Heart left ventricle (tissue), 16 donors: ENCODE results near the gene ALDH3B1. TPM values are rescaled to one million over a fixed set of nuclear protein-coding genes. Genes with fewer than 3 reads are reported as not detected.

ENCODE experiments used
- ATAC-seq, 4 donors: fragments of 200-7000 bp; cut with Tn5 transposase; one replicate each; pipeline ENCODE4 v1.9.1; 2020 to 2022; ENCODE audit warnings: moderate library complexity in 4 of 4, mild to moderate bottlenecking in 3 of 4, moderate number of reproducible peaks in 1 of 4
- DNase-seq, 5 donors: peaks; one replicate each; pipeline ENCODE4 v3.0.0-alpha.2; 2020
- H3K27ac ChIP-seq, 12 donors: fragments of 200-600 bp; sonication (generic) in 4 of 12; one replicate each; pipeline versions ENCODE4 v1.5.0 to v1.8.0; 2016 to 2022; ENCODE audit warnings: mild to moderate bottlenecking in 2 of 12
- H3K27me3 ChIP-seq, 9 donors: fragments of 200-600 bp; sonication (generic) in 2 of 9; one replicate each; pipeline versions ENCODE4 v1.5.1 to v1.8.0; 2016 to 2022; ENCODE audit warnings: mild to moderate bottlenecking in 3 of 9
- H3K36me3 ChIP-seq, 9 donors: fragments of 200-600 bp; sonication (generic) in 2 of 9; one replicate each; pipeline versions ENCODE4 v1.5.0 to v1.8.0; 2018 to 2022; ENCODE audit warnings: mild to moderate bottlenecking in 2 of 9
- H3K4me1 ChIP-seq, 12 donors: fragments of 200-600 bp; sonication (generic) in 4 of 12; one replicate each; pipeline versions ENCODE4 v1.5.0 to v1.8.0; 2016 to 2022; ENCODE audit warnings: mild to moderate bottlenecking in 3 of 12
- H3K4me3 ChIP-seq, 12 donors: fragments of 200-600 bp; sonication (generic) in 4 of 12; one replicate each; pipeline versions ENCODE4 v1.5.0 to v1.8.0; 2017 to 2022; ENCODE audit warnings: mild to moderate bottlenecking in 9 of 12, moderate library complexity in 4 of 12
- H3K9me3 ChIP-seq, 12 donors: fragments of 200-600 bp; sonication (generic) in 4 of 12; one replicate each; pipeline versions ENCODE4 v1.5.0 to v1.8.0; 2016 to 2022; ENCODE audit warnings: mild to moderate bottlenecking in 1 of 12
- POLR2A ChIP-seq, 2 donors: fragments of 450-650 bp; IDR thresholded peaks; one replicate each; pipeline ENCODE4 v1.6.1; 2017; ENCODE audit warnings: antibody characterized with exemption in 2 of 2, mild to moderate bottlenecking in 2 of 2, moderate library complexity in 2 of 2
- WGBS, 4 donors: extraction: QIAGEN DNeasy Blood & Tissue Kit in 2 of 4; methylation state at CpG; one replicate each; pipeline versions ENCODE4 v1.1.5 to v1.1.7; 2013 to 2018; 5-methylcytosine and 5-hydroxymethylcytosine counted together
- intact Hi-C, 10 donors: fragments of 100-400 bp; cut with DNase I; formaldehyde crosslinking; loops; one replicate each; pipeline versions ENCODE4 v1.11.1 to v1.14.2; 2022
- polyA plus RNA-seq, 2 donors: library from polyadenylated mRNA; stranded (reverse); fragments of 200-250 nt; gene quantifications; one replicate each; pipeline ENCODE4 v1.2.3, GENCODE V29; 2013
- total RNA-seq, 9 donors: library from RNA; depleted of rRNA in 2 of 9; stranded (reverse); fragments of >200 nt in 2 of 9; fragmentation: NEBNext Ultra II Directional in 3 of 9; extraction: Animal tissue kit (Norgen Biotek cat#: 25700) in 3 of 9; gene quantifications; one replicate each; pipeline versions ENCODE4 v1.1.0 to v1.2.4, GENCODE V29; 2016 to 2023
- TF ChIP-seq, protein P1 (sequence below), 12 donors: fragments of 200-600 bp; sonication (generic) in 4 of 12; IDR thresholded peaks; one replicate each; pipeline versions ENCODE4 v1.5.0 to v1.8.0; 2018 to 2022; ENCODE audit warnings: antibody characterized with exemption in 12 of 12, mild to moderate bottlenecking in 5 of 12
- donor health status: ischemic (EF 13 %, LVEDD 7.1; RV severe dilation, severe dysfunction).
- donor health status: healthy with polysubstance abuse.
- donor health status: DM: no; HTN: yes; CAD: no.
- donor health status: DM: no; HTN: no; CAD: no.
- donor health status: ischemic (EF 25% LVEDD 6.9; RV normal size, moderate dysfunction).
- donor health status: ischemic (EF 25% LVEDD 5.7; RV mildly dilated, moderate dysfunction).
- donor health status: healthy.
- donor health status: DM: yes; HTN: yes; CAD: no.
- donor health status: ischemic (EF 35%, LVEDD 5.7; RV mildly dilated, moderate dysfunction).
- donor health status: nonischemic (EF 11% LVEDD 7.7; RV severe dilation, severe dysfunction).
- donor health status: DM: yes; HTN: yes; CAD: no.
- donor health status: PGD.
- donor health status: ischemic (EF 29% LVEDD 5.4; RV normal size, mild dysfunction).
- donor health status: nonischemic (EF 23%, LVEDD 6.1; RV moderate dilation, normal function).

ALDH3B1 gene
- total and polyA plus RNA-seq, 11 donors: 2.3 to 25.4 (median 4.4) TPM

DNA sequence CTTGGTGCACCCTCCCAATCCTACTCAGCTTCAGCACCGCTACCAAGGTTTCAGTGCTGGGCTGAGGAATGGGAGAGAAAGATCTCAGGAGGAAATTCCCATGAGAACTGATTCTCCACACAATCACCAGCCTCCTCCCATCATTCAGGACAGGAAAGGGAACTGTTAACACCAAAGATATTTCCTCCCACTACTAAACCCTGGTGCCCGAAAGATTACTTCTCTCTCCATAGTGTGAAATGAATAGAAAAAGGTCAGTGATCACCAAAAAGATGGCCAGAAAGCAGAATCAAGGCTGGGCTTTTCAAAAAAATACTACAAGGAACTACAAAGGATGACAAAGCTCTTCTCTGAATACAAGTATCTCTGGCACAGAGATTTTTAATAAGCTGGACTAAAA lies 54.8 kb downstream of the ALDH3B1 start:
- no peak overlapping the region for H3K27ac ChIP-seq
- peak in 1 of 4 donors; percentile 18 for ATAC-seq

DNA sequence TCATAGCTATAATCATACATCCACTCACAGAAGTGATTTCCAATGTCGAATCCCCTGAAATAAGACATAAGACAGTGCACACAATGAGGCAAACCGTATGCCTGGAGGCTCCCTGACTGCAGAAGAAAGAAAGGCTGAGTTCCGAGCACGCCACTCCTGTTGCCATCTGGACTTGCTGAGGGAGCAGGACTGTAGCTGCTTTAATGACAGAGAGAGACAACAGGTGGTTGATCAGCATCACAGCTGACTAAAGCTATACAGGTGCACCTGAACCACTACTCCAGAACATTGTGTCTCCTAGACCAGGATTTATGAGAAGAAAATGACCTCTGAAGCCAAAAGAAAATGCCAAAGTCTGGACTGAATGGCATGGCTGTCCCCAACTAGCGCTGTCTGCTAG lies 55.7 kb downstream of the ALDH3B1 start:
- intact Hi-C loops: loop anchor here in 1 of 10 donors (10.0 kb wide), 1 partner anchor 109 kb away; no protein-coding TSS in a partner anchor
- TF ChIP-seq POLR2A (IDR thresholded peaks at IDR 0.05): no peak
- TF ChIP-seq, protein P1, sequence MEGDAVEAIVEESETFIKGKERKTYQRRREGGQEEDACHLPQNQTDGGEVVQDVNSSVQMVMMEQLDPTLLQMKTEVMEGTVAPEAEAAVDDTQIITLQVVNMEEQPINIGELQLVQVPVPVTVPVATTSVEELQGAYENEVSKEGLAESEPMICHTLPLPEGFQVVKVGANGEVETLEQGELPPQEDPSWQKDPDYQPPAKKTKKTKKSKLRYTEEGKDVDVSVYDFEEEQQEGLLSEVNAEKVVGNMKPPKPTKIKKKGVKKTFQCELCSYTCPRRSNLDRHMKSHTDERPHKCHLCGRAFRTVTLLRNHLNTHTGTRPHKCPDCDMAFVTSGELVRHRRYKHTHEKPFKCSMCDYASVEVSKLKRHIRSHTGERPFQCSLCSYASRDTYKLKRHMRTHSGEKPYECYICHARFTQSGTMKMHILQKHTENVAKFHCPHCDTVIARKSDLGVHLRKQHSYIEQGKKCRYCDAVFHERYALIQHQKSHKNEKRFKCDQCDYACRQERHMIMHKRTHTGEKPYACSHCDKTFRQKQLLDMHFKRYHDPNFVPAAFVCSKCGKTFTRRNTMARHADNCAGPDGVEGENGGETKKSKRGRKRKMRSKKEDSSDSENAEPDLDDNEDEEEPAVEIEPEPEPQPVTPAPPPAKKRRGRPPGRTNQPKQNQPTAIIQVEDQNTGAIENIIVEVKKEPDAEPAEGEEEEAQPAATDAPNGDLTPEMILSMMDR (IDR thresholded peaks at IDR 0.05): no peak
- WGBS, 4 donors: 93 to 96% (median 95%) methylated on average over 5 of the region's 5 CpGs

More for the DNA sequence above, 54.8 kb downstream of the ALDH3B1 start:
- Histone ChIP-seq H3K4me3 (no peak overlapping the region), H3K4me1 (peaks cover 0 to 14% (median 0%) of the 10 kb centered on the region in 12 donors), H3K27me3 (no peaks in the 10 kb centered on the region), H3K36me3 (peaks cover 0 to 95% (median 72%) of the 10 kb centered on the region in 9 donors), H3K9me3 (no peaks in the 10 kb centered on the region)
- DNase-seq: no peak
- TF ChIP-seq, protein P1 (IDR thresholded peaks at IDR 0.05): no peak
- TF ChIP-seq POLR2A (IDR thresholded peaks at IDR 0.05): no peak
- WGBS, 4 donors: 66 to 78% (median 71%) methylated on average over 2 of the region's 2 CpGs
- intact Hi-C loops: loop anchor here in 1 of 10 donors (10.0 kb wide), 1 partner anchor 110 kb away; no protein-coding TSS in a partner anchor

DNA sequence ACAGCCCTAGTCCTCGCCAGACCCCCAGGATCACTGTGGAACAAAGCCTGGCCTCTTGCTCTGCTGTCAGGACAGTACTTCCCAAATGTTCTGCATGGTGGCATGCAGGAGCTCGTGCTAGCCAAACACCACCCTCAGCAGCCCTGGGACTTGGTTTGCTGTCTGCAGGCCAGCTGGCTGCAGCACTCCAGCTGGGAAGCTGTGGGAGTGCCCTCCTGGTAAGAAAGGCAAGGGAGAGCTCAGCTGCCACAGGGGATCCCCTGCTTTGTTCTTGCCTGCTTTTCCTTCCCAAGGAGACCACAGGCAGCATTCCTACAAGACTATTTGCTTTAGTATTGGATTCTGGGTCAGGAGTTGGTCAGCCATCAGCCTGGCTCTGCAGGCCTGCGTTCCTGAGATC lies 56.6 kb downstream of the ALDH3B1 start:
- intact Hi-C loops: loop anchor here in 1 of 10 donors (10.0 kb wide), 1 partner anchor 108 kb away; no protein-coding TSS in a partner anchor
- Histone ChIP-seq H3K9me3 (no peaks in the 10 kb centered on the region), H3K36me3 (peaks cover 0 to 97% (median 82%) of the 10 kb centered on the region in 9 donors), H3K4me1 (peaks cover 0 to 14% (median 0%) of the 10 kb centered on the region in 12 donors), H3K27ac (no peak overlapping the region), H3K27me3 (no peaks in the 10 kb centered on the region), H3K4me3 (no peak overlapping the region)
- ATAC-seq: peak; percentile 20 to 76 (median 60)
- no peak for DNase-seq
- WGBS, 4 donors: 81 to 89% (median 84%) methylated on average over 3 of the region's 3 CpGs
- no peak for TF ChIP-seq POLR2A (IDR thresholded peaks at IDR 0.05)
- TF ChIP-seq, protein P1 (IDR thresholded peaks at IDR 0.05): no peak

More for the DNA sequence above, 55.7 kb downstream of the ALDH3B1 start:
- H3K4me1 ChIP-seq: peaks cover 0 to 14% (median 0%) of the 10 kb centered on the region in 12 donors
- H3K36me3 ChIP-seq: peaks cover 0 to 97% (median 81%) of the 10 kb centered on the region in 9 donors
- ATAC-seq (no peak), DNase-seq (no peak)
- H3K9me3 ChIP-seq: no peaks in the 10 kb centered on the region
- H3K27ac ChIP-seq: no peak overlapping the region
- H3K4me3 ChIP-seq: no peak overlapping the region
- H3K27me3 ChIP-seq: no peaks in the 10 kb centered on the region

DNA sequence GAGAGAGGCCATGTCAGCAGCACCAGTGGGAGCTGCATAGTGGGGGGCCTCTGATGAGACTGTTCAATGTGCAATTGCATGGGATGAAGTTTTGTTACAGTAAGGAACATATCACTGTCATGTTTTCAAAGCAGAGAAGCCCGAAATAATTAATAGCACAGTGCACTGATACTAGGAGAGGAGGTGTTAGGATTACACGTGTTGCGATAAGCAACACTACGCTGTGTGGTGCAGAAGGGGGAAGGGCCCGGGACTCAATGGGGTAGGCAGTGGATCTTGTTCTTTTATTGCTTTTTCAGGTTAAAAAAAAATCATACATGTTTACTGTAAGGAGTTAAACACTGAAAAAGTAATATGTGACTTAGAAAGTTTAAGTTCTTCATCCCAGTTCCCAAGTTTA lies 57.9 kb downstream of the ALDH3B1 start:
- Histone ChIP-seq H3K4me1 (peaks cover 0 to 14% (median 0%) of the 10 kb centered on the region in 12 donors), H3K27me3 (no peaks in the 10 kb centered on the region), H3K4me3 (no peak overlapping the region), H3K9me3 (no peaks in the 10 kb centered on the region), H3K27ac (no peak overlapping the region), H3K36me3 (peaks cover 0 to 97% (median 76%) of the 10 kb centered on the region in 9 donors)
- TF ChIP-seq, protein P1 (IDR thresholded peaks at IDR 0.05): no peak
- TF ChIP-seq POLR2A (IDR thresholded peaks at IDR 0.05): no peak
- DNase-seq (no peak), ATAC-seq (no peak)
- intact Hi-C loops: loop anchor here in 1 of 10 donors (10.0 kb wide), 1 partner anchor 107 kb away; no protein-coding TSS in a partner anchor
- WGBS, 4 donors: 83 to 88% (median 84%) methylated on average over 5 of the region's 5 CpGs
